ENCODE data around the gene SPON2.

- TF ChIP-seq E2F1 (CRISPR knock-in tag; IDR thresholded peaks at IDR 0.05) (no peak), TP53 (CRISPR knock-in tag; IDR thresholded peaks at IDR 0.05) (no peak), TEAD1 (CRISPR knock-in tag; IDR thresholded peaks at IDR 0.05) (no peak), ATF3 (CRISPR knock-in tag; conservative IDR thresholded peaks at IDR 0.05) (no peak), CTCF (IDR thresholded peaks at IDR 0.05) (no peak), CREM (CRISPR knock-in tag; IDR thresholded peaks at IDR 0.05) (no peak), NFYB (CRISPR knock-in tag; conservative IDR thresholded peaks at IDR 0.05; ENCODE audit: low read depth) (no peak)
Measured at GRCh38 chr4:1195109-1195671, 22.8 kb upstream of the SPON2 start.
